A549 (cell line): Measurements from ENCODE around the gene TRIM41. TPM values are rescaled to one million over a fixed set of nuclear protein-coding genes. Genes with fewer than 3 reads are reported as not detected.

Source experiments
- ATAC-seq, 2 experiments: fragments of 200-7000 bp in 1 of 2; fragments of >200 bp in 1 of 2; cut with Nextera tagmentation in 1 of 2; cut with Tn5 transposase in 1 of 2; 3 replicates each; pipeline versions ENCODE4 v1.8.0 to v1.9.1; 2018 to 2020; ENCODE audit warnings: mild to moderate bottlenecking in 1 of 2, moderate library complexity in 1 of 2
- CTCF ChIA-PET: fragments of 300-600 bp; sonication (Branson Sonifier 250); formaldehyde crosslinking; extraction: SDS; loops from one replicate; lab custom pipeline; 2021; ENCODE audit warnings: antibody characterized with exemption, inconsistent platforms; lab: Yijun Ruan, JAX
- POLR2A ChIA-PET: fragments of 350-600 bp; formaldehyde crosslinking; extraction: SDS; loops from one replicate; lab custom pipeline; 2021; ENCODE audit warnings: antibody characterized with exemption, inconsistent platforms; lab: Yijun Ruan, JAX
- DNase-seq, 2 experiments: peaks; one replicate each; pipeline versions ENCODE4 v3.0.0 to v3.0.0-alpha.2; 2011 to 2016; ENCODE audit warnings: low read depth in 1 of 2, low spot score in 1 of 2
- FAIRE-seq: peaks from 2 replicates; lab custom pipeline; 2011; peaks lifted over from hg19 to GRCh38; lab: Jason Lieb, UNC
- H3K27ac ChIP-seq, 2 experiments: fragments of >200 bp; sonication (Bioruptor Twin); formaldehyde crosslinking; 3 replicates each; pipeline ENCODE4 v1.5.1; 2016 to 2017
- H3K4me1 ChIP-seq: fragments of >200 bp; sonication (Bioruptor Twin); formaldehyde crosslinking; 3 replicates; pipeline ENCODE4 v1.6.1; 2016
- H3K4me2 ChIP-seq: fragments of >200 bp; sonication (Bioruptor Twin); formaldehyde crosslinking; 3 replicates; pipeline ENCODE4 v1.6.1; 2016
- H3K4me3 ChIP-seq: fragments of >200 bp; sonication (Bioruptor Twin); formaldehyde crosslinking; 3 replicates; pipeline ENCODE4 v1.5.1; 2016
- H3K9me3 ChIP-seq: fragments of >200 bp; sonication (Bioruptor Twin); formaldehyde crosslinking; 3 replicates; pipeline ENCODE4 v1.6.1; 2016
- CBX2 ChIP-seq: fragments of 200-600 bp; sonication (generic); IDR thresholded peaks from 2 replicates; pipeline ENCODE4 v1.6.1; 2016; ENCODE audit warnings: low read depth, mild to moderate bottlenecking, borderline replicate concordance
- CBX8 ChIP-seq: fragments of 200-600 bp; sonication (generic); IDR thresholded peaks from 2 replicates; pipeline ENCODE4 v1.6.1; 2016
- EHF ChIP-seq: fragments of 250-450 bp; sonication (Bioruptor Pico); IDR thresholded peaks from 2 replicates; pipeline ENCODE4 v1.5.0; 2020; ENCODE audit warnings: mild to moderate bottlenecking
- HDAC2 ChIP-seq: fragments of 200-600 bp; sonication (generic); IDR thresholded peaks from 2 replicates; pipeline ENCODE4 v1.6.1; 2016
- HEYL ChIP-seq: fragments of 250-450 bp; sonication (Bioruptor Pico); IDR thresholded peaks from 2 replicates; pipeline ENCODE4 v1.8.0; 2021; ENCODE audit warnings: mild to moderate bottlenecking, moderate library complexity
- HOXB13 ChIP-seq: fragments of 250-450 bp; sonication (Bioruptor Pico); IDR thresholded peaks from 2 replicates; pipeline ENCODE4 v1.5.0; 2020; ENCODE audit warnings: low read depth, mild to moderate bottlenecking, moderate library complexity
- HOXB5 ChIP-seq: fragments of 250-450 bp; sonication (Bioruptor Pico); IDR thresholded peaks from 2 replicates; pipeline ENCODE4 v1.5.0; 2020; ENCODE audit warnings: mild to moderate bottlenecking, moderate library complexity
- KDM5A ChIP-seq: fragments of 200-600 bp; sonication (generic); IDR thresholded peaks from 2 replicates; pipeline ENCODE4 v1.6.1; 2016; ENCODE audit warnings: antibody characterized with exemption, mild to moderate bottlenecking
- MAFK ChIP-seq: fragments of 450-650 bp; IDR thresholded peaks from 2 replicates; pipeline ENCODE4 v1.6.1; 2014; ENCODE audit not compliant: partially characterized antibody
- MAZ ChIP-seq: fragments of 150-350 bp; IDR thresholded peaks from 2 replicates; pipeline ENCODE4 v1.6.1; 2014; ENCODE audit warnings: antibody characterized with exemption, low read depth, low read length, borderline replicate concordance
- NFE2L2 ChIP-seq: fragments of 150-350 bp; conservative IDR thresholded peaks from 2 replicates; pipeline ENCODE4 v1.6.1; 2014; ENCODE audit warnings: low read length
- NR3C1 ChIP-seq: fragments of >200 bp; sonication (Bioruptor Twin); formaldehyde crosslinking; IDR thresholded peaks from 3 replicates; pipeline ENCODE4 v1.6.1; 2017
- POLR2A ChIP-seq: IDR thresholded peaks from 2 replicates; pipeline ENCODE4 v1.6.1; 2012; ENCODE audit warnings: mild to moderate bottlenecking, low read length
- POLR2AphosphoS2 ChIP-seq: conservative IDR thresholded peaks from 2 replicates; pipeline ENCODE4 v1.6.1; 2012; ENCODE audit warnings: low read length, improper control_type of control experiment, inconsistent platforms
- RAD21 ChIP-seq, 2 experiments: fragments of >200 bp in 1 of 2; sonication (Bioruptor Twin) in 1 of 2; formaldehyde crosslinking in 1 of 2; IDR thresholded peaks in 1 of 2; conservative IDR thresholded peaks in 1 of 2; 2 replicates in 1 of 2; 3 replicates in 1 of 2; pipeline ENCODE4 v1.6.1; 2012 to 2018; ENCODE audit warnings: inconsistent platforms in 1 of 2
- RARB ChIP-seq: fragments of 250-450 bp; sonication (Bioruptor Pico); IDR thresholded peaks from 2 replicates; pipeline ENCODE4 v1.8.0; 2021; ENCODE audit warnings: mild to moderate bottlenecking, moderate library complexity
- SMC3 ChIP-seq: fragments of >200 bp; sonication (Bioruptor Twin); formaldehyde crosslinking; IDR thresholded peaks from 3 replicates; pipeline ENCODE4 v1.6.1; 2018; ENCODE audit warnings: inconsistent platforms
- SREBF2 ChIP-seq: fragments of 450-650 bp; IDR thresholded peaks from 2 replicates; pipeline ENCODE4 v1.6.1; 2014; ENCODE audit warnings: mild to moderate bottlenecking, moderate library complexity
- ZFP36 ChIP-seq: fragments of 450-650 bp; IDR thresholded peaks from 2 replicates; pipeline ENCODE4 v1.6.1; 2014; ENCODE audit warnings: borderline replicate concordance; ENCODE audit not compliant: partially characterized antibody
- whole genome bisulfite sequencing: methylation state at CpG from one replicate; pipeline ENCODE4 v1.1.6; 2017; ENCODE audit errors: missing lambda C conversion rate; 5-methylcytosine and 5-hydroxymethylcytosine counted together
- polyA plus RNA-seq, 4 experiments: library from polyadenylated mRNA; depleted of rRNA in 3 of 4; stranded (reverse); fragments of >200 nt; fragmentation: RNase III in 1 of 4; extraction: RNeasy Plus Mini Kit Qiagen cat#74134 plus additional on column Dnase treatment in 1 of 4; gene quantifications; 2 replicates in 3 of 4; 3 replicates in 1 of 4; pipeline ENCODE4 v1.2.3, GENCODE V29; 2011 to 2017
- TF ChIP-seq, protein P1 (sequence below): fragments of 450-650 bp; IDR thresholded peaks from 2 replicates; pipeline ENCODE4 v1.6.1; 2014; ENCODE audit warnings: antibody characterized with exemption
- TF ChIP-seq, protein P2 (sequence below): fragments of >200 bp; sonication (Bioruptor Twin); formaldehyde crosslinking; IDR thresholded peaks from 3 replicates; pipeline ENCODE4 v1.6.1; 2016
- TF ChIP-seq, protein P3 (sequence below): fragments of 250-450 bp; sonication (Bioruptor Pico); IDR thresholded peaks from 2 replicates; pipeline ENCODE4 v1.5.0; 2021; ENCODE audit warnings: mild to moderate bottlenecking, moderate library complexity, borderline replicate concordance
- TF ChIP-seq, protein P4 (sequence below): fragments of >200 bp; sonication (Bioruptor Twin); formaldehyde crosslinking; IDR thresholded peaks from 2 replicates; pipeline ENCODE4 v1.6.1; 2016
- TF ChIP-seq, protein P5 (sequence below): fragments of >200 bp; sonication (Bioruptor Twin); formaldehyde crosslinking; IDR thresholded peaks from 3 replicates; pipeline ENCODE4 v1.5.1; 2016

Gene TRIM41
- polyA plus RNA-seq, 2 of the 4 experiments (the other 2 are of a cell fraction), result 22.7 to 32.5 TPM

DNA sequence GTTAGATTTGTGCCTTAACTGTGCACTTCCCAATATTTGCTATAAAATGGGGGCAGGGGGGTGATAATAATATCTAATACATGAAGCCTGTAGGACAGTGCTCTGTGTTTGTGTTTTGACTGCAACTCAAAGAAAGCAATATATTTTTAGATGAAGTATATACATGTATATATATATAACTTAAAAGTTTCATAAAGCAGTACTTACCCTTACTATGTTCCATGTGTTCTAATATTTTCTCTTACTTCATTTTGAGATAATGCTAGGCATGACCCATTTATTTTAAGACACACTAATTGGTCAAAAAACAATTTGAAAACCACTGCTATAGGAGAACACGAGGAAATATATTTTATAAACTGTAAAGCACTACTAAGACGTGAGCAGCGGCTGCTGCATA, 35.5 kb downstream of the TRIM41 start:
- H3K9me3 ChIP-seq, result no peaks in the 10 kb centered on the region
- FAIRE-seq (no peak), DNase-seq (no peak), ATAC-seq (no peak)
- no peak overlapping the region for H3K27ac ChIP-seq
- peaks cover 23% of the 10 kb centered on the region for H3K4me1 ChIP-seq
- POLR2A ChIA-PET, result no interaction called here
- 79% methylated on average over 3 of the region's 3 CpGs for WGBS
- no peak overlapping the region for H3K4me3 ChIP-seq
- CTCF ChIA-PET, result interaction anchor here (0.6 kb wide), 1 partner anchor 22 kb away, joined by 3 read pairs; no protein-coding TSS in a partner anchor
- H3K4me2 ChIP-seq, result peak overlapping the region; percentile 98
- TF ChIP-seq SREBF2, result no peak
- no peak for TF ChIP-seq NR3C1
- TF ChIP-seq, protein P1, sequence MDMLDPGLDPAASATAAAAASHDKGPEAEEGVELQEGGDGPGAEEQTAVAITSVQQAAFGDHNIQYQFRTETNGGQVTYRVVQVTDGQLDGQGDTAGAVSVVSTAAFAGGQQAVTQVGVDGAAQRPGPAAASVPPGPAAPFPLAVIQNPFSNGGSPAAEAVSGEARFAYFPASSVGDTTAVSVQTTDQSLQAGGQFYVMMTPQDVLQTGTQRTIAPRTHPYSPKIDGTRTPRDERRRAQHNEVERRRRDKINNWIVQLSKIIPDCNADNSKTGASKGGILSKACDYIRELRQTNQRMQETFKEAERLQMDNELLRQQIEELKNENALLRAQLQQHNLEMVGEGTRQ, result no peak
- TF ChIP-seq EHF (CRISPR knock-in tag), result no peak
- no peak for TF ChIP-seq RAD21 (conservative IDR thresholded peaks at IDR 0.05 in 1 of 2, IDR thresholded peaks at IDR 0.05 in 1 of 2)
- no peak for TF ChIP-seq HEYL
- no peak for TF ChIP-seq SMC3
- TF ChIP-seq, protein P2, sequence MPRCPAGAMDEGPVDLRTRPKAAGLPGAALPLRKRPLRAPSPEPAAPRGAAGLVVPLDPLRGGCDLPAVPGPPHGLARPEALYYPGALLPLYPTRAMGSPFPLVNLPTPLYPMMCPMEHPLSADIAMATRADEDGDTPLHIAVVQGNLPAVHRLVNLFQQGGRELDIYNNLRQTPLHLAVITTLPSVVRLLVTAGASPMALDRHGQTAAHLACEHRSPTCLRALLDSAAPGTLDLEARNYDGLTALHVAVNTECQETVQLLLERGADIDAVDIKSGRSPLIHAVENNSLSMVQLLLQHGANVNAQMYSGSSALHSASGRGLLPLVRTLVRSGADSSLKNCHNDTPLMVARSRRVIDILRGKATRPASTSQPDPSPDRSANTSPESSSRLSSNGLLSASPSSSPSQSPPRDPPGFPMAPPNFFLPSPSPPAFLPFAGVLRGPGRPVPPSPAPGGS, result no peak
- TF ChIP-seq, all 56 proteins: peak for 0

DNA sequence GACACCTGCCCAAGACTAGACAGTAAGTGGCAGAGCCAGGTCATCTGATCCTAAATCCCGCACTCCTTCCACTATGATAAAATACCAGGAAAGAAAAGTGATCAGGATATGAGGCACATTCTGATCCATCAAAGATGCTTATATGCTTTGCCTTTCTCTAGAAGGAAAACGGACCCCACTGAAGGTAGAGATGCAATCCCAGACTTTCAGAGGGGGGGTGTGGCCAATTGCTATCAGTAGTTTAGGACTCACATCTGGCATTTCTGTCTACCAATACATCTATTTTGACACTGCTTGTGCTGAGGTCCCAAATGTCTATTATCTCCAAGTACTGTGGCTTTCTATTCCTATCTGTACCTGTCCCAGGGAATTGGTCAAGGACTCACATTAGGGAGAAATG, 36.2 kb downstream of the TRIM41 start:
- 18% methylated on average over 2 of the region's 2 CpGs for WGBS
- ATAC-seq (no peak), FAIRE-seq (no peak), DNase-seq (no peak)
- CTCF ChIA-PET, result interaction anchor here (1.9 kb wide), 1 partner anchor 8 kb away, joined by 5 read pairs; no protein-coding TSS in a partner anchor
- H3K27ac ChIP-seq, result peak overlapping the region in 1 of 2 experiments; percentile 98; a peak in 1 of 6 replicates
- TF ChIP-seq ZFP36, result no peak
- no peak for TF ChIP-seq MAFK
- no peak for TF ChIP-seq KDM5A
- TF ChIP-seq, protein P2, result no peak
- TF ChIP-seq RARB (CRISPR knock-in tag), result no peak
- TF ChIP-seq HEYL, result no peak
- no peak for TF ChIP-seq MAZ
- H3K9me3 ChIP-seq, result no peaks in the 10 kb centered on the region
- H3K4me1 ChIP-seq, result peaks cover 23% of the 10 kb centered on the region
- POLR2A ChIA-PET, result interaction anchor here (0.5 kb wide), 1 partner anchor 399 kb away, joined by 3 read pairs; no protein-coding TSS in a partner anchor
- H3K4me2 ChIP-seq, result peak overlapping the region; percentile 98
- H3K4me3 ChIP-seq, result peak overlapping the region; percentile 94

DNA sequence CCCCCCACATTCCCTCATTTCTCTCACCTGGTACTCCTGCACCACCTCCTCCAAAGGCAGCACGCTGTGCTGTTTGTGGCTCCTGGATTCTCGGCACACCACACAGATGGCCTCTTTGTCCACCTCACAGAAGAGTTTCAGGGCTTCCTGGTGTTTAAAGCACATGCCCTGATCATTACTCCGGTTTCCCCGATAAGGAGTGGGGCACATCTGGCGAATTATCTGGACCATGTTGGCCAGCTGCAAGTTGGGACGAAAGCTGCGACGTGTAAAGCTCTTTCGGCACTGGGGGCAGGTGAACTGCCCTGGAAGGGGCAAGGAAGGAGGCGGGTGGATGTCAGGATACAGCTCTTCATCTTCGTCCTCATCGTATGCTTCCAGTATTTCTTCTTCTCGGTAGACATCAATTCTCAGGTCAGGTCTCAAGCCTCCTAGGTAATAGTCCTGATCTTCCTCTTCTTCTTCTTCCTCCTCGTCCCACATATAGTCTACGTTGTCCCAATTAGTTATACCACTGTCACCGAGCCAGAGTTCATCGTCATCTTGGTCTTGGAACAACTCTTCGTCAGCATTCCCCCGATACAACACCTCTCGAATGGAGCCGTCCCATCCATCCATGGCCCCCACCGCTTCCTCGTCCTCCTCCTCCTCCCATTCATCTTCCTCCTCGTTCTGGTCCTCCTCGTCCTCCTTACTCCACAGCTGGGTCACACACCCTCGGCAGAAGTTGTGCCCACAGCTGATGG, 37.1 kb downstream of the TRIM41 start:
- CTCF ChIA-PET, result interaction anchor here (0.8 to 1.9 kb wide), 2 partner anchors 9 to 11 kb away, joined by 3 to 5 read pairs; no protein-coding TSS in a partner anchor
- FAIRE-seq, result no peak
- no peak for TF ChIP-seq HOXB5 (CRISPR knock-in tag)
- no peak for TF ChIP-seq CBX8
- TF ChIP-seq NFE2L2, result no peak
- TF ChIP-seq HOXB13 (CRISPR knock-in tag), result no peak
- no peak for TF ChIP-seq ZFP36
- no peak for TF ChIP-seq CBX2
- TF ChIP-seq POLR2A, result no peak
- TF ChIP-seq SMC3, result no peak
- TF ChIP-seq, protein P3, sequence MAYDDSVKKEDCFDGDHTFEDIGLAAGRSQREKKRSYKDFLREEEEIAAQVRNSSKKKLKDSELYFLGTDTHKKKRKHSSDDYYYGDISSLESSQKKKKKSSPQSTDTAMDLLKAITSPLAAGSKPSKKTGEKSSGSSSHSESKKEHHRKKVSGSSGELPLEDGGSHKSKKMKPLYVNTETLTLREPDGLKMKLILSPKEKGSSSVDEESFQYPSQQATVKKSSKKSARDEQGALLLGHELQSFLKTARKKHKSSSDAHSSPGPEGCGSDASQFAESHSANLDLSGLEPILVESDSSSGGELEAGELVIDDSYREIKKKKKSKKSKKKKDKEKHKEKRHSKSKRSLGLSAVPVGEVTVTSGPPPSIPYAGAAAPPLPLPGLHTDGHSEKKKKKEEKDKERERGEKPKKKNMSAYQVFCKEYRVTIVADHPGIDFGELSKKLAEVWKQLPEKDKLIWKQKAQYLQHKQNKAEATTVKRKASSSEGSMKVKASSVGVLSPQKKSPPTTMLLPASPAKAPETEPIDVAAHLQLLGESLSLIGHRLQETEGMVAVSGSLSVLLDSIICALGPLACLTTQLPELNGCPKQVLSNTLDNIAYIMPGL (CRISPR knock-in tag), result no peak
- TF ChIP-seq, protein P4, sequence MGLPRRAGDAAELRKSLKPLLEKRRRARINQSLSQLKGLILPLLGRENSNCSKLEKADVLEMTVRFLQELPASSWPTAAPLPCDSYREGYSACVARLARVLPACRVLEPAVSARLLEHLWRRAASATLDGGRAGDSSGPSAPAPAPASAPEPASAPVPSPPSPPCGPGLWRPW, result no peak
- no peak for TF ChIP-seq POLR2AphosphoS2
- no peak for TF ChIP-seq MAFK
- TF ChIP-seq HDAC2, result no peak
- TF ChIP-seq, protein P5, sequence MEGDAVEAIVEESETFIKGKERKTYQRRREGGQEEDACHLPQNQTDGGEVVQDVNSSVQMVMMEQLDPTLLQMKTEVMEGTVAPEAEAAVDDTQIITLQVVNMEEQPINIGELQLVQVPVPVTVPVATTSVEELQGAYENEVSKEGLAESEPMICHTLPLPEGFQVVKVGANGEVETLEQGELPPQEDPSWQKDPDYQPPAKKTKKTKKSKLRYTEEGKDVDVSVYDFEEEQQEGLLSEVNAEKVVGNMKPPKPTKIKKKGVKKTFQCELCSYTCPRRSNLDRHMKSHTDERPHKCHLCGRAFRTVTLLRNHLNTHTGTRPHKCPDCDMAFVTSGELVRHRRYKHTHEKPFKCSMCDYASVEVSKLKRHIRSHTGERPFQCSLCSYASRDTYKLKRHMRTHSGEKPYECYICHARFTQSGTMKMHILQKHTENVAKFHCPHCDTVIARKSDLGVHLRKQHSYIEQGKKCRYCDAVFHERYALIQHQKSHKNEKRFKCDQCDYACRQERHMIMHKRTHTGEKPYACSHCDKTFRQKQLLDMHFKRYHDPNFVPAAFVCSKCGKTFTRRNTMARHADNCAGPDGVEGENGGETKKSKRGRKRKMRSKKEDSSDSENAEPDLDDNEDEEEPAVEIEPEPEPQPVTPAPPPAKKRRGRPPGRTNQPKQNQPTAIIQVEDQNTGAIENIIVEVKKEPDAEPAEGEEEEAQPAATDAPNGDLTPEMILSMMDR, result no peak

More for the DNA sequence above, 37.1 kb downstream of the TRIM41 start:
- Histone ChIP-seq H3K4me2 (peak overlapping the region; percentile 98), H3K4me1 (peaks cover 20% of the 10 kb centered on the region), H3K9me3 (no peaks in the 10 kb centered on the region), H3K27ac (peak overlapping the region; percentile 98 to 99), H3K4me3 (peak overlapping the region; percentile 94)
- ATAC-seq, result peak in 1 of 2 experiments; percentile 5; a peak in 2 of 6 replicates
- DNase-seq, result no peak
- POLR2A ChIA-PET, result interaction anchor here (2.2 to 3.2 kb wide), 3 partner anchors 8 to 37 kb away, joined by 13 to 21 read pairs (median 18); partner anchors contain the start of gene TRIM41
- 5% methylated on average over 26 of the region's 26 CpGs for WGBS
